Transverse colon (tissue), 4 donors: ENCODE results near the gene PPME1. TPM values are rescaled to one million over a fixed set of nuclear protein-coding genes. Genes with fewer than 3 reads are reported as not detected.

Source experiments
- DNase-seq: peaks from one replicate; pipeline ENCODE4 v3.0.0-alpha.2; 2019
- H3K27ac ChIP-seq, 4 donors: fragments of 200-600 bp; sonication (generic); 2 replicates each; pipeline ENCODE4 v1.5.1; 2016 to 2018; ENCODE audit warnings: inconsistent platforms in 4 of 4
- H3K27me3 ChIP-seq: fragments of 200-600 bp; sonication (generic); 2 replicates; pipeline ENCODE4 v1.5.1; 2017; ENCODE audit warnings: inconsistent platforms
- H3K36me3 ChIP-seq, 4 donors: fragments of 200-600 bp; sonication (generic); 2 replicates each; pipeline ENCODE4 v1.5.1; 2017 to 2019; ENCODE audit warnings: inconsistent platforms in 4 of 4
- H3K4me1 ChIP-seq, 4 donors: fragments of 200-600 bp; sonication (generic); 2 replicates each; pipeline ENCODE4 v1.5.1; 2017 to 2020; ENCODE audit warnings: inconsistent platforms in 4 of 4
- H3K4me3 ChIP-seq, 4 donors: fragments of 200-600 bp; sonication (generic); 1 replicate in 1 of 4; 2 replicates in 3 of 4; pipeline versions ENCODE4 v1.5.1 to v1.6.1; 2017 to 2019; ENCODE audit warnings: inconsistent platforms in 4 of 4
- H3K9me3 ChIP-seq, 2 donors: fragments of 200-600 bp; sonication (generic); 2 replicates each; pipeline ENCODE4 v1.5.1; 2017 to 2019; ENCODE audit warnings: inconsistent platforms in 2 of 2
- EP300 ChIP-seq: sonication (generic); formaldehyde crosslinking; IDR thresholded peaks from one replicate; pipeline ENCODE4 v1.6.1; 2017; ENCODE audit warnings: antibody characterized with exemption, low read depth
- POLR2A ChIP-seq: fragments of 450-650 bp; IDR thresholded peaks from one replicate; pipeline ENCODE4 v1.6.1; 2016; ENCODE audit warnings: antibody characterized with exemption, mild to moderate bottlenecking, moderate library complexity
- POLR2AphosphoS5 ChIP-seq, 3 donors: sonication (generic); formaldehyde crosslinking; IDR thresholded peaks; one replicate each; pipeline ENCODE4 v1.6.1; 2016; ENCODE audit warnings: antibody characterized with exemption in 3 of 3
- WGBS, 2 donors: methylation state at CpG; one replicate each; pipeline ENCODE4 v1.1.5; 2018; ENCODE audit warnings: low coverage in 1 of 2; 5-methylcytosine and 5-hydroxymethylcytosine counted together
- in situ Hi-C, 4 donors: fragments of 200-750 bp; cut with MboI; loops; one replicate each; pipeline versions ENCODE4 v1.15.0 to v1.15.1; 2017; ENCODE audit warnings: low sequenced_read_pairs in 3 of 4, low pct_ligation_motif_present in 1 of 4, low pct_unique_long_range_greater_than_20kb in 1 of 4
- intact Hi-C: fragments of 100-400 bp; cut with DNase I; formaldehyde crosslinking; loops from one replicate; pipeline ENCODE4 v1.15.1; 2023; ENCODE audit warnings: low total_unique reads
- small RNA-seq, 4 donors: library from RNA; depleted of rRNA; stranded (forward); fragments of <200 nt; gene quantifications; one replicate each; pipeline ENCODE3, GENCODE V24; 2016
- total RNA-seq, 4 donors: library from RNA; depleted of rRNA; stranded (reverse); fragments of >200 nt; gene quantifications; one replicate each; pipeline ENCODE4 v1.1.0, GENCODE V29; 2016
- TF ChIP-seq, protein P1 (sequence below), 5 experiments: fragments of 200-600 bp in 3 of 5; fragments of 450-650 bp in 2 of 5; sonication (generic) in 3 of 5; IDR thresholded peaks; 1 replicate in 2 of 5; 2 replicates in 3 of 5; pipeline ENCODE4 v1.5.1; 2016 to 2017; ENCODE audit warnings: antibody characterized with exemption in 5 of 5, inconsistent platforms in 3 of 5, mild to moderate bottlenecking in 2 of 5, moderate library complexity in 1 of 5

Gene PPME1
- total RNA-seq, 4 donors from 2014 or later = 21.3 to 33.7 (median 22.4) TPM

DNA sequence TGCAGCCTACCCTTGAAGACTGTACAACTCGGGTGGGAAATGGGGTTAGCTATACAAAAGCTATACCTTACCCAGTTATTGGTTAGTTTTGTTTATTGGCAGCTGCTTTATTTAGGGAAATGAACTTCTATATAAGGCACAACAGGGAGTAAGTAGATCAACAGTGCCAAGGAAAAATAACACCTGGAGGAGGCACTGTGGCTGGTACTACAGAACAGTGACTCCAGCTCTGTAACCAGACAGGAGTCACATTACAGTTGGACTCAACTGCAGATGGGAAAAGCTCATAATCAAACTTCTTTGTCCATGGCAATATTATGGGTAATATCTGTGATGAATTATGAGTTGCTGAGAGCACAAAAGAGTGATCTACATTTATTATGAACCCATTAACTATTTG lies 126.4 kb downstream of the PPME1 start:
- H3K27me3 ChIP-seq = peaks cover 3% of the 10 kb centered on the region
- intact Hi-C loops = no loop called here
- no peak for DNase-seq
- H3K9me3 ChIP-seq = no peaks in the 10 kb centered on the region
- H3K4me1 ChIP-seq = no peaks in the 10 kb centered on the region
- H3K27ac ChIP-seq = no peak overlapping the region
- no peaks in the 10 kb centered on the region for H3K36me3 ChIP-seq
- WGBS, 2 donors = 83 to 100% methylated on average over 1 of the region's 1 CpG
- TF ChIP-seq POLR2AphosphoS5 (IDR thresholded peaks at IDR 0.05) = no peak
- TF ChIP-seq, protein P1, sequence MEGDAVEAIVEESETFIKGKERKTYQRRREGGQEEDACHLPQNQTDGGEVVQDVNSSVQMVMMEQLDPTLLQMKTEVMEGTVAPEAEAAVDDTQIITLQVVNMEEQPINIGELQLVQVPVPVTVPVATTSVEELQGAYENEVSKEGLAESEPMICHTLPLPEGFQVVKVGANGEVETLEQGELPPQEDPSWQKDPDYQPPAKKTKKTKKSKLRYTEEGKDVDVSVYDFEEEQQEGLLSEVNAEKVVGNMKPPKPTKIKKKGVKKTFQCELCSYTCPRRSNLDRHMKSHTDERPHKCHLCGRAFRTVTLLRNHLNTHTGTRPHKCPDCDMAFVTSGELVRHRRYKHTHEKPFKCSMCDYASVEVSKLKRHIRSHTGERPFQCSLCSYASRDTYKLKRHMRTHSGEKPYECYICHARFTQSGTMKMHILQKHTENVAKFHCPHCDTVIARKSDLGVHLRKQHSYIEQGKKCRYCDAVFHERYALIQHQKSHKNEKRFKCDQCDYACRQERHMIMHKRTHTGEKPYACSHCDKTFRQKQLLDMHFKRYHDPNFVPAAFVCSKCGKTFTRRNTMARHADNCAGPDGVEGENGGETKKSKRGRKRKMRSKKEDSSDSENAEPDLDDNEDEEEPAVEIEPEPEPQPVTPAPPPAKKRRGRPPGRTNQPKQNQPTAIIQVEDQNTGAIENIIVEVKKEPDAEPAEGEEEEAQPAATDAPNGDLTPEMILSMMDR (IDR thresholded peaks at IDR 0.05) = no peak
- no peak for TF ChIP-seq POLR2A
- TF ChIP-seq EP300 = no peak
- no peak overlapping the region for H3K4me3 ChIP-seq
- in situ Hi-C loops = no loop called here

DNA sequence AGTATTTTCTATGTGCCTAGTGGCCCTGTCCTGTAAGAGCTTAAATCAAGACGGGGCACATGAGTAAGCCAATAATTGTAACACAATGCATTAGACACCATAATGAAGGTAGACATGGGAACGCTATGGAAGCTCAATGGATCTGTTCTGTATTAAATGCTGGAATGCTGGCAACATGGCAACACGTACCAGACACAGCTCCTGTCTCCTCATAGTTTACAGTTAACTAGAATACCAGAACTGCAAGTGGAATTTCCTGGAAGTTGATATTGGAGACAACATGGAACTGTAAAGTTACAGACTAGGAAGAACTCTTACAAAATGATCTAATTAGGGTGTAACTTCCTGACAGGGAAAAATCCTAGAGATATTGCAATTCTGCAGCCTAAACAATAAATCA lies 127.9 kb downstream of the PPME1 start:
- in situ Hi-C loops = no loop called here
- intact Hi-C loops = no loop called here
- Histone ChIP-seq H3K9me3 (no peaks in the 10 kb centered on the region), H3K36me3 (no peaks in the 10 kb centered on the region), H3K4me3 (no peak overlapping the region), H3K27ac (no peak overlapping the region), H3K27me3 (peaks cover 3% of the 10 kb centered on the region), H3K4me1 (no peaks in the 10 kb centered on the region)
- 73 to 100% methylated on average over 1 to 3 of the region's 3 CpGs for WGBS, 2 donors
- DNase-seq = no peak
- no peak for TF ChIP-seq POLR2AphosphoS5 (IDR thresholded peaks at IDR 0.05)
- TF ChIP-seq EP300 = no peak
- TF ChIP-seq, protein P1 (IDR thresholded peaks at IDR 0.05) = no peak
- no peak for TF ChIP-seq POLR2A

Small RNA genes within 50 kb of the gene (small RNA-seq; reads per million reads assigned to genes)
- gene AP002392.1 (0 reads per million in 4 donors), gene RF00409 (0 reads per million in 4 donors)

Other genes starting within 250 kb of the PPME1 start
- gene DNAJB13, start 220.3 kb upstream of the PPME1 start, total RNA-seq = not detected
- 10 to 100 TPM; 36.7 to 57.6 (median 39.6) TPM for gene UCP2, start 188.4 kb upstream of the PPME1 start, total RNA-seq
- gene UCP3, start 162.2 kb upstream of the PPME1 start, total RNA-seq = 1 to 10 TPM; 1.3 to 7.6 (median 3.1) TPM
- 10 to 100 TPM; 22.2 to 52.5 (median 37.4) TPM for gene C2CD3, start 287 bp upstream of the PPME1 start, total RNA-seq
- gene P4HA3, start 140.4 kb downstream of the PPME1 start, total RNA-seq = under 1 TPM in 3 of 4 donors, not detected in 1; 0.27 to 0.64 (median 0.40) TPM
- gene PGM2L1, start 227.1 kb downstream of the PPME1 start, total RNA-seq = 10 to 100 TPM in 1 of 4 donors, 1 to 10 TPM in 3; 2.6 to 10.1 (median 8.3) TPM